HG02763 (cell line): ENCODE data around the gene AP4S1.
"Not testable (repeated sequence)": the region's sequence is repeated elsewhere in the genome, so short reads cannot be mapped to it uniquely, and the experiment has no call there.

ENCODE experiments used
- ATAC-seq: cut with Tn5 transposase; IDR thresholded peaks from one replicate; pipeline ENCODE4 v1.9.1; 2021; ENCODE audit warnings: mild to moderate bottlenecking, moderate library complexity; ENCODE audit not compliant: unreplicated experiment

AP4S1 gene

GRCh38 chr14:31080484-31080883 lies 55.0 kb downstream of the AP4S1 start:
- no peak for ATAC-seq

GRCh38 chr14:31083781-31084180 lies 58.3 kb downstream of the AP4S1 start:
- ATAC-seq = no peak

- ATAC-seq = peak; percentile 92
These were observed 58.9 kb downstream of the AP4S1 start for GRCh38 chr14:31084385-31084784.

- ATAC-seq = no peak
These were observed 59.6 kb downstream of the AP4S1 start for GRCh38 chr14:31085027-31085426.

GRCh38 chr14:31086466-31086865 lies 61.0 kb downstream of the AP4S1 start:
- ATAC-seq = not testable (repeated sequence)

- no peak for ATAC-seq
These were observed 65.7 kb downstream of the AP4S1 start for GRCh38 chr14:31090883-31091764.

GRCh38 chr14:31092160-31092708 lies 66.8 kb downstream of the AP4S1 start:
- ATAC-seq = no peak

GRCh38 chr14:31093884-31094839 lies 68.7 kb downstream of the AP4S1 start:
- not testable (repeated sequence) for ATAC-seq

GRCh38 chr14:31095817-31096216 lies 70.4 kb downstream of the AP4S1 start:
- not testable (repeated sequence) for ATAC-seq

GRCh38 chr14:31096255-31096654 lies 70.8 kb downstream of the AP4S1 start:
- ATAC-seq = no peak

- no peak for ATAC-seq
These were observed 71.6 kb downstream of the AP4S1 start for GRCh38 chr14:31097081-31097480.

GRCh38 chr14:31106768-31107167 lies 81.3 kb downstream of the AP4S1 start:
- ATAC-seq = no peak

GRCh38 chr14:31109257-31109656 lies 83.8 kb downstream of the AP4S1 start:
- no peak for ATAC-seq

- no peak for ATAC-seq
These were observed 85.4 kb downstream of the AP4S1 start for GRCh38 chr14:31110872-31111271.

- ATAC-seq = no peak
These were observed 88.3 kb downstream of the AP4S1 start for GRCh38 chr14:31113794-31114193.

- ATAC-seq = no peak
These were observed 93.4 kb downstream of the AP4S1 start for GRCh38 chr14:31118892-31119291.

GRCh38 chr14:31122098-31122611 lies 96.7 kb downstream of the AP4S1 start:
- ATAC-seq = no peak

GRCh38 chr14:31122921-31123320 lies 97.5 kb downstream of the AP4S1 start:
- no peak for ATAC-seq

- ATAC-seq = no peak
These were observed 98.7 kb downstream of the AP4S1 start for GRCh38 chr14:31124197-31124596.

- ATAC-seq = no peak
These were observed 99.8 kb downstream of the AP4S1 start for GRCh38 chr14:31125231-31125630.

GRCh38 chr14:31126680-31127079 lies 101.2 kb downstream of the AP4S1 start:
- ATAC-seq = no peak
